Trophoblast cell (in vitro differentiated cells and primary cell): Measurements from ENCODE around the gene TSHZ1. TPM values are rescaled to one million over a fixed set of nuclear protein-coding genes. Genes with fewer than 3 reads are reported as not detected.

Experiments
- DNase-seq, 2 donors: peaks; one replicate each; pipeline ENCODE4 v3.0.0-alpha.2; 2016
- H2AFZ ChIP-seq: 2 replicates; pipeline ENCODE4 v1.6.1; 2013; ENCODE audit warnings: low read length, moderate library complexity, mild to moderate bottlenecking; ENCODE audit not compliant: insufficient read depth, poor library complexity
- H2AK5ac ChIP-seq: 2 replicates; pipeline ENCODE4 v1.6.1; 2013; ENCODE audit warnings: mild to moderate bottlenecking, low read length
- H2BK120ac ChIP-seq: 2 replicates; pipeline ENCODE4 v1.6.1; 2013; ENCODE audit warnings: low read length, mild to moderate bottlenecking, moderate library complexity; ENCODE audit not compliant: insufficient read depth, poor library complexity
- H2BK12ac ChIP-seq: 2 replicates; pipeline ENCODE4 v1.6.1; 2013; ENCODE audit warnings: mild to moderate bottlenecking, low read length, moderate library complexity
- H2BK5ac ChIP-seq: 2 replicates; pipeline ENCODE4 v1.6.1; 2013; ENCODE audit warnings: low read length, low read depth, moderate library complexity, mild to moderate bottlenecking; ENCODE audit not compliant: poor library complexity
- H3K14ac ChIP-seq: 2 replicates; pipeline ENCODE4 v1.6.1; 2013; ENCODE audit warnings: mild to moderate bottlenecking, low read length
- H3K18ac ChIP-seq: 2 replicates; pipeline ENCODE4 v1.6.1; 2013; ENCODE audit warnings: mild to moderate bottlenecking, low read length
- H3K23ac ChIP-seq: 2 replicates; pipeline ENCODE4 v1.6.1; 2013; ENCODE audit warnings: low read length
- H3K27ac ChIP-seq: 2 replicates; pipeline ENCODE4 v1.5.1; 2013; ENCODE audit warnings: low read depth, mild to moderate bottlenecking, inconsistent platforms, low read length, moderate library complexity
- H3K27me3 ChIP-seq: 2 replicates; pipeline ENCODE4 v1.6.1; 2013; ENCODE audit warnings: inconsistent platforms, mild to moderate bottlenecking, low read length, moderate library complexity; ENCODE audit not compliant: insufficient read depth
- H3K36me3 ChIP-seq, 2 experiments: 1 replicate in 1 of 2; 2 replicates in 1 of 2; pipeline ENCODE4 v1.6.1; 2013; ENCODE audit warnings: low read length in 2 of 2, mild to moderate bottlenecking in 2 of 2, moderate library complexity in 1 of 2; ENCODE audit not compliant: insufficient read depth in 2 of 2, control insufficient read depth in 1 of 2
- H3K4ac ChIP-seq: 2 replicates; pipeline ENCODE4 v1.6.1; 2013; ENCODE audit warnings: low read depth, mild to moderate bottlenecking, low read length, moderate library complexity
- H3K4me1 ChIP-seq, 2 experiments: 1 replicate in 1 of 2; 2 replicates in 1 of 2; pipeline ENCODE4 v1.6.1; 2013; ENCODE audit warnings: low read length in 2 of 2, mild to moderate bottlenecking in 2 of 2, moderate library complexity in 1 of 2; ENCODE audit not compliant: insufficient read depth in 2 of 2, control insufficient read depth in 1 of 2
- H3K4me2 ChIP-seq: 2 replicates; pipeline ENCODE4 v1.6.1; 2013; ENCODE audit warnings: inconsistent platforms, mild to moderate bottlenecking, low read length, moderate library complexity
- H3K4me3 ChIP-seq: 2 replicates; pipeline ENCODE4 v1.5.1; 2013; ENCODE audit warnings: mild to moderate bottlenecking, low read depth, low read length, inconsistent platforms
- H3K79me1 ChIP-seq: one replicate; pipeline ENCODE4 v1.6.1; 2013; ENCODE audit warnings: low read length
- H3K79me2 ChIP-seq: 2 replicates; pipeline ENCODE4 v1.6.1; 2013; ENCODE audit warnings: low read length, mild to moderate bottlenecking; ENCODE audit not compliant: control insufficient read depth, insufficient read depth, poor library complexity
- H3K9ac ChIP-seq: 2 replicates; pipeline ENCODE4 v1.6.1; 2013; ENCODE audit warnings: mild to moderate bottlenecking, low read length
- H3K9me3 ChIP-seq: 2 replicates; pipeline ENCODE4 v1.6.1; 2013; ENCODE audit warnings: low read depth, mild to moderate bottlenecking, control low read depth, inconsistent platforms, low read length; ENCODE audit not compliant: insufficient read depth
- H4K12ac ChIP-seq: 2 replicates; pipeline ENCODE4 v1.6.1; 2013; ENCODE audit warnings: low read depth, mild to moderate bottlenecking, low read length, moderate library complexity
- H4K8ac ChIP-seq: 2 replicates; pipeline ENCODE4 v1.6.1; 2013; ENCODE audit warnings: low read depth, mild to moderate bottlenecking, low read length, moderate library complexity
- H4K91ac ChIP-seq: one replicate; pipeline ENCODE4 v1.6.1; 2013; ENCODE audit warnings: low read depth, mild to moderate bottlenecking, low read length, moderate library complexity
- WGBS: extraction: QIAGEN DNeasy Blood & Tissue Kit; methylation state at CpG from one replicate; pipeline ENCODE4 v1.1.7; 2013; ENCODE audit warnings: missing lambda C conversion rate; ENCODE audit not compliant: insufficient read length, insufficient coverage; ENCODE audit errors: extremely low coverage; 5-methylcytosine and 5-hydroxymethylcytosine counted together
- polyA plus RNA-seq: library from polyadenylated mRNA; stranded (reverse); fragments of 200-250 nt; gene quantifications from 2 replicates; pipeline ENCODE4 v1.2.3, GENCODE V29; 2013

TSHZ1 gene, protein sequence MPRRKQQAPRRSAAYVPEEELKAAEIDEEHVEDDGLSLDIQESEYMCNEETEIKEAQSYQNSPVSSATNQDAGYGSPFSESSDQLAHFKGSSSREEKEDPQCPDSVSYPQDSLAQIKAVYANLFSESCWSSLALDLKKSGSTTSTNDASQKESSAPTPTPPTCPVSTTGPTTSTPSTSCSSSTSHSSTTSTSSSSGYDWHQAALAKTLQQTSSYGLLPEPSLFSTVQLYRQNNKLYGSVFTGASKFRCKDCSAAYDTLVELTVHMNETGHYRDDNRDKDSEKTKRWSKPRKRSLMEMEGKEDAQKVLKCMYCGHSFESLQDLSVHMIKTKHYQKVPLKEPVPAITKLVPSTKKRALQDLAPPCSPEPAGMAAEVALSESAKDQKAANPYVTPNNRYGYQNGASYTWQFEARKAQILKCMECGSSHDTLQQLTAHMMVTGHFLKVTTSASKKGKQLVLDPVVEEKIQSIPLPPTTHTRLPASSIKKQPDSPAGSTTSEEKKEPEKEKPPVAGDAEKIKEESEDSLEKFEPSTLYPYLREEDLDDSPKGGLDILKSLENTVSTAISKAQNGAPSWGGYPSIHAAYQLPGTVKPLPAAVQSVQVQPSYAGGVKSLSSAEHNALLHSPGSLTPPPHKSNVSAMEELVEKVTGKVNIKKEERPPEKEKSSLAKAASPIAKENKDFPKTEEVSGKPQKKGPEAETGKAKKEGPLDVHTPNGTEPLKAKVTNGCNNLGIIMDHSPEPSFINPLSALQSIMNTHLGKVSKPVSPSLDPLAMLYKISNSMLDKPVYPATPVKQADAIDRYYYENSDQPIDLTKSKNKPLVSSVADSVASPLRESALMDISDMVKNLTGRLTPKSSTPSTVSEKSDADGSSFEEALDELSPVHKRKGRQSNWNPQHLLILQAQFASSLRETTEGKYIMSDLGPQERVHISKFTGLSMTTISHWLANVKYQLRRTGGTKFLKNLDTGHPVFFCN (N-terminal part only)
- polyA plus RNA-seq: 1.2 and 1.4 TPM in 2 replicates

DNA sequence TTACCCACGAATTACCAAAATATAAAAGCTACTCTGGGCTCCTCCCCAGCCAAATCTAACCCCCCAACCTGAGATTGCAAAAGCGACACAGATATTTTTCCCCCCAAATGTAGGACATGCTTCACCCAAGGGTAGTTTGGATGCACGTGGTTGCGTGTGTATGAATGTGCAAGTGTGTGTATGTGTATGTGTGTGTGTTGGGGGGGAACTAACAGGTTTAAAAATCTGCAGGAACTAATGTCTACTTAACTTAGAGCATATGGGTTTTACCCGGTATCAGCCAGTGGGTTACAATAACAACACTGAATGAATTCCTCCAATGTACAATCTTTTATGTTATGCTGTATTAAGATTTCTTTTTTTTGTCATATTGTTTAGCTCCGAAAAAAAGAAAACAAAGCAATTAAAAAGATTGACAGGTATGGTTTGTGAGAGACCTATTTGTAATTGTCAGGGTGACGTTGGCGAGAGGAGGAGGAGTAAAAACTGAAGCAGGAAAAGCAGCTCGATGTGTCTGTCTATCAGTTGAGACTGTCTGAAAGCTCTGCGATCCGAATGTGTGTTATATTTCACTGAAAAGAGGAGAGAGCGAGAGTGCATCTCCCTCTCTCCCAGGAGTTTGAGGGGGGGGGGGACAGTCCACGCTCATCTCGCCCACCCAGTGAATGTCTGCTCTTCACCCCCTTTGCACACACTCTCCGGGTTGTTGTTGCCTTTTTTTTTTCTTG, at the start of gene TSHZ1:
Gene TSHZ1, plus strand, starts transcription at position 524 of the 728 bp plus-strand sequence. CDS start 1,080 bp downstream, outside the sequence.
- peak within 1 kb of the TSS; percentile 93 for H4K8ac ChIP-seq
- no CpG with 5 or more reads among the region's 15 CpGs for WGBS
- H3K79me1 ChIP-seq: peaks cover 8% of the 10 kb centered on the region
- peak within 1 kb of the TSS; percentile 99 for H2AFZ ChIP-seq
- no peaks in the 10 kb centered on the region for H3K36me3 ChIP-seq
- peaks cover 4% of the 10 kb centered on the region for H3K9me3 ChIP-seq
- peak within 1 kb of the TSS; percentile 77 for H3K27ac ChIP-seq
- H2AK5ac ChIP-seq: no peak within 1 kb of the TSS
- no peak within 1 kb of the TSS for H3K23ac ChIP-seq
- H3K14ac ChIP-seq: peak within 1 kb of the TSS; percentile 61
- H4K91ac ChIP-seq: peak within 1 kb of the TSS; percentile 45
- peak within 1 kb of the TSS; percentile 64 for H2BK5ac ChIP-seq
- DNase-seq: peak; percentile 62 to 80
- H3K9ac ChIP-seq: peak within 1 kb of the TSS; percentile 28
- peak within 1 kb of the TSS; percentile 67 for H3K4ac ChIP-seq
- peak within 1 kb of the TSS; percentile 67 for H4K12ac ChIP-seq
- H2BK120ac ChIP-seq: peak within 1 kb of the TSS; percentile 10
- peak within 1 kb of the TSS; percentile 78 for H3K4me2 ChIP-seq
- H3K27me3 ChIP-seq: peaks cover 39% of the 10 kb centered on the region
- peaks cover 5 to 10% of the 10 kb centered on the region in 2 experiments for H3K4me1 ChIP-seq
- peak within 1 kb of the TSS; percentile 51 for H2BK12ac ChIP-seq
- H3K79me2 ChIP-seq: peaks cover 5% of the 10 kb centered on the region
- H3K4me3 ChIP-seq: peak within 1 kb of the TSS; percentile 83
- peak within 1 kb of the TSS; percentile 63 for H3K18ac ChIP-seq

DNA sequence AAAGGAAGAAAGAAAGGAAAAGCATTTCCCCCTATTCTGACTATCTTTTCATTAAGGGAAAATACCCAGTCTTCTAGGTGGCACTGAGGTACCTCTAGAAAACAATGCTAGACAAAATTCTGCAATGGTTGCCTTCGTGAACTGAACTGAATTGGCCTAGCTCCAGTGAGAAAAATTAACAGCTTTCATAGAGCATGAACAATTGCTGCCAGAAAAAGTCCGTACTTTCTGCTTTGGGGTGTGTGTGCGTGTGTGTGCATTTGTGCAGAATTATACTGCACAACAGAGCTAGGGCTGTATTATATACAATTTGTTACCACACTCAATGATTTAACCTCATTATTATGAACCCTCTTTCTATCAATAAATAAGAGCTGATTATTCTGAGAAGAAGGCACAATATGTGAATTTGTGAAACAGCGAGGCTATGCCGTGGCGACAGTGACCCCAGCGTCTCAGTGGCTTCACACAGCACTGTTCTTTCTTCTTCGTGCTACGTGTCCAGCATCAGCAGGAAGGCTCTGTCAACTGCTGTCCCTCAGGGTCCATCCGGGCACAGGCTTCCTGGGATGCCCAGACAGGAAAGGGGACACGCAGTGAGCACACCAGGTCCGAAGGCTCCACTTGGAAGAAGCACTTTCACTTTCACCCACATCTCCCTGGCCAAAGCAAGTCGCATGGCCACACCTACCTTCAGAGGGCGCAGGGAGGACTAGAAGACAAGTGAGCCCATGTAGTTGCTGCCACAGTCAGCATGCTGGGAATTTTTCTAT, 49.2 kb upstream of the TSHZ1 start:
- H3K14ac ChIP-seq: no peak overlapping the region
- H3K4me2 ChIP-seq: no peak overlapping the region
- no CpG with 5 or more reads among the region's 14 CpGs for WGBS

DNA sequence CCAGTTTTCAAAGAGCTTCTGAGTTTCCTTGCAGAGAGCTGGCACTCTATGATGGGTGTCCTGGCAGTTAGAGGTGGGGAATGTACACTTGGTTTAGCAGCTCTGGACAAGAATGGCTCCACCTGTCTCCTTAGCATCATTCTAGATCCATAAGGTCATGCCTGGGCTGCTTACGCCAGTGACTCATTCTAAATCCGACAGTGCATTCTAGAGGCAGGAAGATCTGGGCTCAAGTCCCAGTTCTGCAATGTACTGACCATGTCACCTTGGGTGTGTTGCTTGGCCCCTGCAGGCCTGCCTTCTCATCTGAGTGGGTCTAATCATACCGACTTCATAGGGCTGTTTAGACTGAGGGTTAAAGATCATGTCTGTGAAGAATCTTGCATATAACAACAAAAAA, 48.1 kb upstream of the TSHZ1 start:
- no peaks in the 10 kb centered on the region for H3K79me1 ChIP-seq
- H3K79me2 ChIP-seq: no peaks in the 10 kb centered on the region
- H3K18ac ChIP-seq: no peak overlapping the region
- no peaks in the 10 kb centered on the region for H3K36me3 ChIP-seq
- WGBS: no CpG with 5 or more reads among the region's 3 CpGs
- no peak overlapping the region for H2BK5ac ChIP-seq
- peaks cover 1% of the 10 kb centered on the region for H3K9me3 ChIP-seq
- H2BK120ac ChIP-seq: no peak overlapping the region
- H3K23ac ChIP-seq: no peak overlapping the region
- peak in 1 of 2 donors; percentile 29 for DNase-seq
- no peak overlapping the region for H3K9ac ChIP-seq
- no peaks in the 10 kb centered on the region for H3K4me1 ChIP-seq
- no peak overlapping the region for H4K91ac ChIP-seq
- H3K14ac ChIP-seq: no peak overlapping the region
- H3K4me3 ChIP-seq: no peak overlapping the region
- H2AK5ac ChIP-seq: no peak overlapping the region
- no peak overlapping the region for H3K4me2 ChIP-seq
- no peak overlapping the region for H2AFZ ChIP-seq
- no peak overlapping the region for H3K4ac ChIP-seq
- no peak overlapping the region for H4K8ac ChIP-seq
- H2BK12ac ChIP-seq: no peak overlapping the region
- H3K27ac ChIP-seq: no peak overlapping the region
- H3K27me3 ChIP-seq: no peaks in the 10 kb centered on the region
- no peak overlapping the region for H4K12ac ChIP-seq

More for the DNA sequence above, 49.2 kb upstream of the TSHZ1 start:
- Histone ChIP-seq H4K12ac (no peak overlapping the region), H3K79me1 (no peaks in the 10 kb centered on the region), H4K8ac (no peak overlapping the region), H4K91ac (no peak overlapping the region), H3K18ac (no peak overlapping the region), H3K4me3 (no peak overlapping the region), H2BK120ac (no peak overlapping the region), H3K4ac (no peak overlapping the region), H3K23ac (no peak overlapping the region), H2BK12ac (no peak overlapping the region), H2BK5ac (no peak overlapping the region), H3K36me3 (no peaks in the 10 kb centered on the region), H2AK5ac (no peak overlapping the region), H3K4me1 (no peaks in the 10 kb centered on the region), H3K9ac (no peak overlapping the region), H3K27me3 (no peaks in the 10 kb centered on the region), H3K9me3 (peaks cover 3% of the 10 kb centered on the region), H2AFZ (no peak overlapping the region), H3K79me2 (no peaks in the 10 kb centered on the region), H3K27ac (no peak overlapping the region)
- DNase-seq: peak; percentile 10 to 41
